Measurements from ENCODE around the gene TENM3. TPM values are rescaled to one million over a fixed set of nuclear protein-coding genes. Genes with fewer than 3 reads are reported as not detected.
"Not testable (repeated sequence)": the region's sequence is repeated elsewhere in the genome, so short reads cannot be mapped to it uniquely, and the experiment has no call there.

Gene TENM3
- total RNA-seq, 4 donors from 2014 or later = 3.4 to 9.8 (median 6.9) TPM

DNA sequence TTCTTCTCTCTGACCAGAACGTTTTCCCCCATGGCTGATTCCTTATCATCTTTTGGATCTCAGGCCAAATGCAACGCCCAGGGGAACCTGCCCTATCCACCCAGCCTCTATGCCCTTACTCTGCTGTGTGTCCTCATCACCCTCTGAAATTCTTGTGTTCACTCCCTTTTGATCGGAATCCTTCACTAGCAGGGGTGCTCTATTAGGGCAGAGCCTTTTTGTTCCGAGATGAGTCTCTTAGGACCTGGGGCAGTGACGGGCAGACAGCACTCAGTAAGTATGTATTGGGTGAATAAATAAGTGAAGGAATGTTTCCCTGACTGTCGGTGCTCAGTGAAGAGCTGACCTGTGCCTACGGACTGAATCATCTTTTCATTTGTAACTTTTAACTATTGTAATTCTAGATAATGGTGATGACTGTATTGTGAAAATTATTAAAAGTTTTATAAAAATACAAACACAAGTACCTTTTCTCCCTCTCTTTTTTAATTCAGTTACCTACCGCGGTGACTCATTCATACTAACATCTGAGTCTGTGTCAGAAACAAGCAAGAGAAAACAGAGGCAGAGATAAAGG is 4.8 kb upstream of the TENM3 start:
- Histone ChIP-seq H3K9me3 (no peaks in the 10 kb centered on the region), H3K27me3 (no peaks in the 10 kb centered on the region), H3K36me3 (no peaks in the 10 kb centered on the region), H3K27ac (no peak overlapping the region), H3K4me3 (no peak overlapping the region), H3K4me1 (no peaks in the 10 kb centered on the region)
- in situ Hi-C loops (cut with MboI; ENCODE audit: low pct_ligation_motif_present in 1 of 4, low pct_unique_long_range_greater_than_20kb in 1 of 4, low sequenced_read_pairs in 3 of 4) = no loop called here
- intact Hi-C loops (cut with DNase I; ENCODE audit: low total_unique reads) = loop anchor here (1.0 kb wide), 1 partner anchor 34 kb away; no protein-coding TSS in a partner anchor
- TF ChIP-seq POLR2AphosphoS5 (IDR thresholded peaks at IDR 0.05) (no peak), CTCF (IDR thresholded peaks at IDR 0.05) (no peak), EP300 (IDR thresholded peaks at IDR 0.05; ENCODE audit: low read depth) (no peak), POLR2A (IDR thresholded peaks at IDR 0.05) (no peak)
- 69 to 74% methylated on average over 9 of the region's 9 CpGs for whole genome bisulfite sequencing, 2 donors (ENCODE audit: low coverage in 1 of 2)
- no peak for DNase-seq

DNA sequence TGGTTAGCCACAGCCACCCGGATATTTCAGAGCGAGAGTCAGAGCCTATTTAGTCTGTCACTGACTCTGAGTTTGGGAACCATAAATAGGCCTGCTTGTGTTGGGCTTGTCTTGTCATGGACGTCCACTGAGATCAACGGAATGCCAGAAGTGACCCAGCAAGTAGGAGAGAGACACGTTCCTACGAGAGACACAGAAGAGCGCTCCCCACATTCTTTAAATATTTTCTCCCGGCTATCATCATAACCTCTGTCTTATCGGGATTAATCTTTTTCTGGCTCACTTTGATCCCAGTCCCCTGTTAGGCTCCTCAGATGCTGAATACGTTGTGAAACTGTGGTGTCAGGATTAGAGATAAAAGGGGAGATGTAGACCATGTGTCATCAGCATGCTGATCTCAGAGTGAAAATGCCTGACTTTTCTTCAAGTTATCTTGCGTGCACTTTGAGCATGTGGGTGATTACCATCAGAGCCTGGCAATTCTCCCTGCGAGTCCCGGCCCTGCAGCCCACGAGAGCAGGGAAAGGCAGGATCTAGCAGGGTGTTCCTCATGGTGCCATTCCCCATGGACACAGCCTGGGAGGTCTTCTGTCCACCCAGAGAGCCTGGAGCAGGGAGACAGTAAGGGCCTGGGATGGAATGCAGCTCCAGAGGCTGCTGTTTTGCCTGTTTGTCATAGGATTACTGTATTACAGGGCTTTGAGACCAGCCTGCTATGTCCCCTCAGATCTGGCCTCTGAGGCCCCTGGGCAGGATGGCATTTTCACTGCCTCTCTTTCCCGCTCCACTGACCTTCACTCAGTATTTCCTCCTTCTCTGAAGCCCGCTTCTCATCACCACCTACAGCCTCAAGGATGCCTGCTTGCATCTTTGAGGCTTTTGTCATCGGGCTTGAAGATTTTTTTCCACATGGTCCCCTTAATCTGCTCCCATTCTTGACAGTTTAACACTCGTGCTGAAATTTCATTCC is 2.8 kb upstream of the TENM3 start:
- DNase-seq = no peak
- Histone ChIP-seq H3K9me3 (no peaks in the 10 kb centered on the region), H3K4me1 (no peaks in the 10 kb centered on the region), H3K27ac (no peak overlapping the region), H3K36me3 (no peaks in the 10 kb centered on the region), H3K4me3 (no peak overlapping the region), H3K27me3 (no peaks in the 10 kb centered on the region)
- in situ Hi-C loops (cut with MboI; ENCODE audit: low pct_ligation_motif_present in 1 of 4, low pct_unique_long_range_greater_than_20kb in 1 of 4, low sequenced_read_pairs in 3 of 4) = no loop called here
- intact Hi-C loops (cut with DNase I; ENCODE audit: low total_unique reads) = no loop called here
- 60 to 67% methylated on average over 4 to 18 of the region's 18 CpGs for WGBS, 2 donors (ENCODE audit: low coverage in 1 of 2)
- TF ChIP-seq CTCF (IDR thresholded peaks at IDR 0.05) = no peak
- no peak for TF ChIP-seq POLR2A (IDR thresholded peaks at IDR 0.05)
- TF ChIP-seq POLR2AphosphoS5 (IDR thresholded peaks at IDR 0.05) = no peak
- TF ChIP-seq EP300 (IDR thresholded peaks at IDR 0.05; ENCODE audit: low read depth) = no peak

- H3K4me3 ChIP-seq; H3K4me1 ChIP-seq; intact Hi-C loops (cut with DNase I; ENCODE audit: low total_unique reads); H3K9me3 ChIP-seq; DNase-seq; H3K36me3 ChIP-seq; H3K27me3 ChIP-seq; H3K27ac ChIP-seq; in situ Hi-C loops (cut with MboI; ENCODE audit: low pct_ligation_motif_present in 1 of 4, low pct_unique_long_range_greater_than_20kb in 1 of 4, low sequenced_read_pairs in 3 of 4): not testable (repeated sequence)
- 75 to 85% methylated on average over 1 to 4 of the region's 4 CpGs for WGBS, 2 donors (ENCODE audit: low coverage in 1 of 2)
These were observed 942 bp upstream of the TENM3 start for GRCh38 chr4:182242260-182242659.

GRCh38 chr4:182242787-182243186 is 415 bp upstream of the TENM3 start:
- intact Hi-C loops (cut with DNase I; ENCODE audit: low total_unique reads) (no loop called here), in situ Hi-C loops (cut with MboI; ENCODE audit: low pct_ligation_motif_present in 1 of 4, low pct_unique_long_range_greater_than_20kb in 1 of 4, low sequenced_read_pairs in 3 of 4) (no loop called here)
- WGBS, 2 donors (ENCODE audit: low coverage in 1 of 2) = 93% methylated on average over 4 to 6 of the region's 6 CpGs
- no peak for DNase-seq
- no peak overlapping the region for H3K4me3 ChIP-seq
- no peaks in the 10 kb centered on the region for H3K4me1 ChIP-seq
- H3K27ac ChIP-seq = no peak overlapping the region
- no peaks in the 10 kb centered on the region for H3K27me3 ChIP-seq
- H3K9me3 ChIP-seq = no peaks in the 10 kb centered on the region
- TF ChIP-seq POLR2A (IDR thresholded peaks at IDR 0.05) = no peak
- TF ChIP-seq POLR2AphosphoS5 (IDR thresholded peaks at IDR 0.05) = no peak
- no peak for TF ChIP-seq CTCF (IDR thresholded peaks at IDR 0.05)
- TF ChIP-seq EP300 (IDR thresholded peaks at IDR 0.05; ENCODE audit: low read depth) = no peak
- no peaks in the 10 kb centered on the region for H3K36me3 ChIP-seq
